ENCODE data around the gene LTB4R. TPM values are rescaled to one million over a fixed set of nuclear protein-coding genes. Genes with fewer than 3 reads are reported as not detected.

The LTB4R gene
- polyA plus RNA-seq, 2 of the 4 experiments (the other 2 are of a cell fraction), result 8.3 to 10.2 TPM

DNA sequence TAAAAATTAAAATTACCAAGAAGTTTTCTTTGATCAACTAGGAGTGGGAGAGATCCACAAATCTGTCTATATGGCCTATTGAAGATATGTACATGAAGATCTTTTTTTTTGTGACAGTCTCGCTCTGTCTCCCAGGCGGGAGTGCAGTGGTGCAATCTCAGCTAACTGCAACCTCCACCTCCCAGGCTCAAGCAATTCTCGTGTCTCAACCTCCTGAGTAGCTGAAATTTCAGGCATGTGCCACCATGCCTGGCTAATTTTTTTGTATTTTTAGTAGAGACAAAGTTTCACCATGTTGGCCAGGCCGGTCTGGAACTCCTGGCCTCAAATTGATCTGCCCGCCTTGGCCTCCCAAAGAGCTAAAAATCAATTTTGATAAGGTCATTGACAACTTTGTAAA, 52.1 kb downstream of the LTB4R start:
- DNase-seq (ENCODE audit: low read depth in 1 of 2, low spot score in 1 of 2), result no peak
- ChIA-PET CTCF (interaction anchor here (1.6 to 4.5 kb wide), 4 partner anchors 30 to 68 kb away, joined by 8 to 30 read pairs (median 18); partner anchors contain the start of gene CIDEB), POLR2A (no interaction called here)
- peaks cover 15% of the 10 kb centered on the region for H3K4me1 ChIP-seq
- H3K4me2 ChIP-seq, result no peak overlapping the region
- no peak for FAIRE-seq
- no peak overlapping the region for H3K27ac ChIP-seq
- ATAC-seq, result no peak
- TF ChIP-seq RFX5 (IDR thresholded peaks at IDR 0.05) (no peak), ATOH8 (CRISPR knock-in tag; IDR thresholded peaks at IDR 0.05; ENCODE audit: low read depth) (no peak), FOSL2 (IDR thresholded peaks at IDR 0.05) (no peak), FOSL2 (CRISPR knock-in tag; IDR thresholded peaks at IDR 0.05) (no peak), MAZ (IDR thresholded peaks at IDR 0.05; ENCODE audit: borderline replicate concordance, low read depth, low read length) (no peak), PHF8 (IDR thresholded peaks at IDR 0.05; ENCODE audit: borderline replicate concordance, low read depth) (no peak), ESRRA (IDR thresholded peaks at IDR 0.05; ENCODE audit: borderline replicate concordance, low read length) (no peak), EHMT2 (IDR thresholded peaks at IDR 0.05; ENCODE audit: low read depth) (no peak), EP300 (IDR thresholded peaks at IDR 0.05) (no peak), PBX3 (IDR thresholded peaks at IDR 0.05) (no peak), POLR2A (IDR thresholded peaks at IDR 0.05; ENCODE audit: low read length) (no peak), ZC3H11A (IDR thresholded peaks at IDR 0.05) (no peak), HOXB5 (CRISPR knock-in tag; IDR thresholded peaks at IDR 0.05) (no peak), TP53 (CRISPR knock-in tag; IDR thresholded peaks at IDR 0.05) (no peak), HDAC2 (IDR thresholded peaks at IDR 0.05) (no peak), RARB (CRISPR knock-in tag; IDR thresholded peaks at IDR 0.05) (no peak)
- TF ChIP-seq, protein P1, sequence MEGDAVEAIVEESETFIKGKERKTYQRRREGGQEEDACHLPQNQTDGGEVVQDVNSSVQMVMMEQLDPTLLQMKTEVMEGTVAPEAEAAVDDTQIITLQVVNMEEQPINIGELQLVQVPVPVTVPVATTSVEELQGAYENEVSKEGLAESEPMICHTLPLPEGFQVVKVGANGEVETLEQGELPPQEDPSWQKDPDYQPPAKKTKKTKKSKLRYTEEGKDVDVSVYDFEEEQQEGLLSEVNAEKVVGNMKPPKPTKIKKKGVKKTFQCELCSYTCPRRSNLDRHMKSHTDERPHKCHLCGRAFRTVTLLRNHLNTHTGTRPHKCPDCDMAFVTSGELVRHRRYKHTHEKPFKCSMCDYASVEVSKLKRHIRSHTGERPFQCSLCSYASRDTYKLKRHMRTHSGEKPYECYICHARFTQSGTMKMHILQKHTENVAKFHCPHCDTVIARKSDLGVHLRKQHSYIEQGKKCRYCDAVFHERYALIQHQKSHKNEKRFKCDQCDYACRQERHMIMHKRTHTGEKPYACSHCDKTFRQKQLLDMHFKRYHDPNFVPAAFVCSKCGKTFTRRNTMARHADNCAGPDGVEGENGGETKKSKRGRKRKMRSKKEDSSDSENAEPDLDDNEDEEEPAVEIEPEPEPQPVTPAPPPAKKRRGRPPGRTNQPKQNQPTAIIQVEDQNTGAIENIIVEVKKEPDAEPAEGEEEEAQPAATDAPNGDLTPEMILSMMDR (IDR thresholded peaks at IDR 0.05), result no peak
- TF ChIP-seq, protein P2, sequence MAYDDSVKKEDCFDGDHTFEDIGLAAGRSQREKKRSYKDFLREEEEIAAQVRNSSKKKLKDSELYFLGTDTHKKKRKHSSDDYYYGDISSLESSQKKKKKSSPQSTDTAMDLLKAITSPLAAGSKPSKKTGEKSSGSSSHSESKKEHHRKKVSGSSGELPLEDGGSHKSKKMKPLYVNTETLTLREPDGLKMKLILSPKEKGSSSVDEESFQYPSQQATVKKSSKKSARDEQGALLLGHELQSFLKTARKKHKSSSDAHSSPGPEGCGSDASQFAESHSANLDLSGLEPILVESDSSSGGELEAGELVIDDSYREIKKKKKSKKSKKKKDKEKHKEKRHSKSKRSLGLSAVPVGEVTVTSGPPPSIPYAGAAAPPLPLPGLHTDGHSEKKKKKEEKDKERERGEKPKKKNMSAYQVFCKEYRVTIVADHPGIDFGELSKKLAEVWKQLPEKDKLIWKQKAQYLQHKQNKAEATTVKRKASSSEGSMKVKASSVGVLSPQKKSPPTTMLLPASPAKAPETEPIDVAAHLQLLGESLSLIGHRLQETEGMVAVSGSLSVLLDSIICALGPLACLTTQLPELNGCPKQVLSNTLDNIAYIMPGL (CRISPR knock-in tag; IDR thresholded peaks at IDR 0.05; ENCODE audit: borderline replicate concordance), result no peak
- no peak overlapping the region for H3K4me3 ChIP-seq
- 78% methylated on average over 5 of the region's 5 CpGs for WGBS (ENCODE audit: missing lambda C conversion rate)
- H3K9me3 ChIP-seq, result no peaks in the 10 kb centered on the region

DNA sequence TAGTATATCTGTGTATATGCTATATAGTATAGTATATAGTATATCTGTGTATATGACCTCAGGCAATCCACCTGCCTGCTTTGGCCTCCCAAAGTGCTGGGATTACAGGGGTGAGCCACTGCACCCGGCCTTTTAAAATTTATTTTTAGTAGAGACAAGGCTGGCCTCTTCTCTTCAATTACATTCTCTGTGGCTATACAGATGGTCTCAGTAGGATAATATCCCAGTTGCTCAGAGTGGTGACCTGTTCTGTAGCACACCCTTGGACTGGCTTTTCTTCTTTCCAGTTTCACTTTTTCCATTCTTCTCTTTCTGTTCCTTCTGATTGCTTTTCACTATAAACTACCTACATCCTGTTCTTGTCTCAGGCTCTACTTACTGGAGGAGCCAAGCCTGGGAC, 53.5 kb downstream of the LTB4R start:
- Histone ChIP-seq H3K4me3 (no peak overlapping the region), H3K4me1 (peaks cover 15% of the 10 kb centered on the region), H3K9me3 (no peaks in the 10 kb centered on the region), H3K4me2 (no peak overlapping the region), H3K27ac (no peak overlapping the region)
- POLR2A ChIA-PET, result interaction anchor here (1.0 to 2.2 kb wide), 2 partner anchors 65 to 67 kb away, joined by 5 to 7 read pairs; partner anchors contain the start of gene KHNYN
- ATAC-seq (no peak), FAIRE-seq (no peak), DNase-seq (ENCODE audit: low read depth in 1 of 2, low spot score in 1 of 2) (no peak)
- CTCF ChIA-PET, result interaction anchor here (0.7 to 2.2 kb wide), 10 partner anchors 9 to 72 kb away, joined by 3 to 32 read pairs (median 6); partner anchors contain the start of gene KHNYN
- TF ChIP-seq FOSB (CRISPR knock-in tag; IDR thresholded peaks at IDR 0.05) (no peak), EHMT2 (IDR thresholded peaks at IDR 0.05; ENCODE audit: low read depth) (no peak), CBX8 (IDR thresholded peaks at IDR 0.05) (no peak), MAX (IDR thresholded peaks at IDR 0.05) (no peak), KDM1A (IDR thresholded peaks at IDR 0.05; ENCODE audit: low read depth) (no peak), JUNB (IDR thresholded peaks at IDR 0.05) (no peak), FOSL2 (IDR thresholded peaks at IDR 0.05) (no peak), FOSL2 (CRISPR knock-in tag; IDR thresholded peaks at IDR 0.05) (no peak), CBX2 (IDR thresholded peaks at IDR 0.05; ENCODE audit: borderline replicate concordance, low read depth) (no peak), RAD21 (conservative IDR thresholded peaks at IDR 0.05 in 1 of 2, IDR thresholded peaks at IDR 0.05 in 1 of 2) (no peak), ATOH8 (CRISPR knock-in tag; IDR thresholded peaks at IDR 0.05; ENCODE audit: low read depth) (no peak), ESRRA (IDR thresholded peaks at IDR 0.05; ENCODE audit: borderline replicate concordance, low read length) (no peak)
- TF ChIP-seq, protein P1 (IDR thresholded peaks at IDR 0.05), result no peak
- TF ChIP-seq, protein P3, sequence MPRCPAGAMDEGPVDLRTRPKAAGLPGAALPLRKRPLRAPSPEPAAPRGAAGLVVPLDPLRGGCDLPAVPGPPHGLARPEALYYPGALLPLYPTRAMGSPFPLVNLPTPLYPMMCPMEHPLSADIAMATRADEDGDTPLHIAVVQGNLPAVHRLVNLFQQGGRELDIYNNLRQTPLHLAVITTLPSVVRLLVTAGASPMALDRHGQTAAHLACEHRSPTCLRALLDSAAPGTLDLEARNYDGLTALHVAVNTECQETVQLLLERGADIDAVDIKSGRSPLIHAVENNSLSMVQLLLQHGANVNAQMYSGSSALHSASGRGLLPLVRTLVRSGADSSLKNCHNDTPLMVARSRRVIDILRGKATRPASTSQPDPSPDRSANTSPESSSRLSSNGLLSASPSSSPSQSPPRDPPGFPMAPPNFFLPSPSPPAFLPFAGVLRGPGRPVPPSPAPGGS (IDR thresholded peaks at IDR 0.05), result no peak
- 69% methylated on average over 1 of the region's 1 CpG for WGBS (ENCODE audit: missing lambda C conversion rate)
